SK-N-SH treated with all-trans-retinoic acid at 6 μM for 48 hours (cell line): Measurements from ENCODE around the gene GNAS.

Source experiments
- ESRRG ChIP-seq: fragments of 250-450 bp; sonication (Bioruptor Pico); IDR thresholded peaks from 2 replicates; pipeline ENCODE4 v1.6.1; 2021; ENCODE audit warnings: mild to moderate bottlenecking
- RARB ChIP-seq: fragments of 250-450 bp; sonication (Bioruptor Pico); IDR thresholded peaks from 2 replicates; pipeline ENCODE4 v1.8.0; 2021; ENCODE audit warnings: mild to moderate bottlenecking, moderate library complexity
- TCF4 ChIP-seq: fragments of 250-450 bp; sonication (Bioruptor Pico); IDR thresholded peaks from 2 replicates; pipeline ENCODE4 v1.8.0; 2021; ENCODE audit warnings: mild to moderate bottlenecking, moderate library complexity, borderline replicate concordance
- ZNF565 ChIP-seq: fragments of 450-650 bp; formaldehyde crosslinking; conservative IDR thresholded peaks from 2 replicates; pipeline ENCODE4 v1.5.0; 2020; ENCODE audit warnings: low read depth, mild to moderate bottlenecking, moderate library complexity
- TF ChIP-seq, protein P1 (sequence below): fragments of 250-450 bp; sonication (Bioruptor Pico); IDR thresholded peaks from 2 replicates; pipeline ENCODE4 v1.8.0; 2020; ENCODE audit warnings: mild to moderate bottlenecking, moderate library complexity, borderline replicate concordance
- TF ChIP-seq, protein P2 (sequence below): fragments of 250-450 bp; sonication (Bioruptor Pico); IDR thresholded peaks from 2 replicates; pipeline ENCODE4 v1.8.0; 2021; ENCODE audit warnings: low read depth, mild to moderate bottlenecking, moderate library complexity, borderline replicate concordance
- TF ChIP-seq, protein P3 (sequence below): fragments of 250-450 bp; sonication (Bioruptor Pico); IDR thresholded peaks from 2 replicates; pipeline ENCODE4 v1.5.1; 2020; ENCODE audit warnings: low read depth, mild to moderate bottlenecking, moderate library complexity

DNA sequence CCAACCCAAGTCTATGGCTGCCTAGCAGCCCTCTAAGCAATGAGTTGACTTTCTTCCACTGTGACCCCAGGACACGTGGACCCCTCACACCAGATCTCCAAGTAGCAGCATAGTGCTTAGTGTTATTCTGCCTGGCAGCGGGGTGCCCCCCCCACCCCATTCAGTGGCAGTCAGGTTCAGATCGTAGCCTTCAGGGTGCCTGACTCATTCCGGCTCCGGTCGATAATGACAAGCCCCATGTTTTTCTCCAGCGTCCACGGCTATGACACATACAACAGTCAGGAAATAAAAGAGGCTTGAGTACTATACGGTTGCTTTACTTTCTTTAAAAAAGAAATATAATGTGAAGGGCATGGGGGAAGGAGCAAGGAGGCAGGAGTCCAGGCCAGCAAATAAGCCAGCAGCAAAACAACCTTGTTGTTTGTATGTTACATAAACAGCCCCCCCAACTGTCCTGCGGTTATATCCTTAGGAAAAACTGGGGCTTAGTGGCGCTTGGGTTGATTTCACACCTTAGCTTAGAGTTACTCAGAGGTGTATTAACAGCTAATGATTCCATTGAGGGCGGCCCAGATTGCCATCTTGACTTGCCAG lies 23.1 kb downstream of the GNAS start:
- TF ChIP-seq ZNF565 (CRISPR knock-in tag) = no peak
- TF ChIP-seq, protein P1, sequence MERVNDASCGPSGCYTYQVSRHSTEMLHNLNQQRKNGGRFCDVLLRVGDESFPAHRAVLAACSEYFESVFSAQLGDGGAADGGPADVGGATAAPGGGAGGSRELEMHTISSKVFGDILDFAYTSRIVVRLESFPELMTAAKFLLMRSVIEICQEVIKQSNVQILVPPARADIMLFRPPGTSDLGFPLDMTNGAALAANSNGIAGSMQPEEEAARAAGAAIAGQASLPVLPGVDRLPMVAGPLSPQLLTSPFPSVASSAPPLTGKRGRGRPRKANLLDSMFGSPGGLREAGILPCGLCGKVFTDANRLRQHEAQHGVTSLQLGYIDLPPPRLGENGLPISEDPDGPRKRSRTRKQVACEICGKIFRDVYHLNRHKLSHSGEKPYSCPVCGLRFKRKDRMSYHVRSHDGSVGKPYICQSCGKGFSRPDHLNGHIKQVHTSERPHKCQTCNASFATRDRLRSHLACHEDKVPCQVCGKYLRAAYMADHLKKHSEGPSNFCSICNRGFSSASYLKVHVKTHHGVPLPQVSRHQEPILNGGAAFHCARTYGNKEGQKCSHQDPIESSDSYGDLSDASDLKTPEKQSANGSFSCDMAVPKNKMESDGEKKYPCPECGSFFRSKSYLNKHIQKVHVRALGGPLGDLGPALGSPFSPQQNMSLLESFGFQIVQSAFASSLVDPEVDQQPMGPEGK (CRISPR knock-in tag) = no peak
- TF ChIP-seq ESRRG = no peak
- TF ChIP-seq, protein P2, sequence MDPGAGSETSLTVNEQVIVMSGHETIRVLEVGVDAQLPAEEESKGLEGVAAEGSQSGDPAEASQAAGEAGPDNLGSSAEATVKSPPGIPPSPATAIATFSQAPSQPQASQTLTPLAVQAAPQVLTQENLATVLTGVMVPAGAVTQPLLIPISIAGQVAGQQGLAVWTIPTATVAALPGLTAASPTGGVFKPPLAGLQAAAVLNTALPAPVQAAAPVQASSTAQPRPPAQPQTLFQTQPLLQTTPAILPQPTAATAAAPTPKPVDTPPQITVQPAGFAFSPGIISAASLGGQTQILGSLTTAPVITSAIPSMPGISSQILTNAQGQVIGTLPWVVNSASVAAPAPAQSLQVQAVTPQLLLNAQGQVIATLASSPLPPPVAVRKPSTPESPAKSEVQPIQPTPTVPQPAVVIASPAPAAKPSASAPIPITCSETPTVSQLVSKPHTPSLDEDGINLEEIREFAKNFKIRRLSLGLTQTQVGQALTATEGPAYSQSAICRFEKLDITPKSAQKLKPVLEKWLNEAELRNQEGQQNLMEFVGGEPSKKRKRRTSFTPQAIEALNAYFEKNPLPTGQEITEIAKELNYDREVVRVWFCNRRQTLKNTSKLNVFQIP (CRISPR knock-in tag) = no peak
- TF ChIP-seq RARB (CRISPR knock-in tag) = no peak
- TF ChIP-seq TCF4 (CRISPR knock-in tag) = no peak
- TF ChIP-seq, protein P3, sequence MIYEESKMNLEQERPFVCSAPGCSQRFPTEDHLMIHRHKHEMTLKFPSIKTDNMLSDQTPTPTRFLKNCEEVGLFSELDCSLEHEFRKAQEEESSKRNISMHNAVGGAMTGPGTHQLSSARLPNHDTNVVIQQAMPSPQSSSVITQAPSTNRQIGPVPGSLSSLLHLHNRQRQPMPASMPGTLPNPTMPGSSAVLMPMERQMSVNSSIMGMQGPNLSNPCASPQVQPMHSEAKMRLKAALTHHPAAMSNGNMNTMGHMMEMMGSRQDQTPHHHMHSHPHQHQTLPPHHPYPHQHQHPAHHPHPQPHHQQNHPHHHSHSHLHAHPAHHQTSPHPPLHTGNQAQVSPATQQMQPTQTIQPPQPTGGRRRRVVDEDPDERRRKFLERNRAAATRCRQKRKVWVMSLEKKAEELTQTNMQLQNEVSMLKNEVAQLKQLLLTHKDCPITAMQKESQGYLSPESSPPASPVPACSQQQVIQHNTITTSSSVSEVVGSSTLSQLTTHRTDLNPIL = no peak
